SK-N-SH (cell line): ENCODE data around the gene SEMA3F. TPM values are rescaled to one million over a fixed set of nuclear protein-coding genes. Genes with fewer than 3 reads are reported as not detected.

Experiments used
- CTCF ChIA-PET: fragments of 300-600, 350-600 bp; formaldehyde crosslinking; extraction: SDS; loops from one replicate; lab custom pipeline; 2021; lab: Yijun Ruan, JAX
- POLR2A ChIA-PET: fragments of 350-600 bp; sonication (Branson Sonifier 250); formaldehyde crosslinking; extraction: SDS; loops from one replicate; lab custom pipeline; 2020; ENCODE audit warnings: antibody characterized with exemption, inconsistent platforms; lab: Yijun Ruan, JAX
- DNase-seq: peaks from one replicate; pipeline ENCODE4 v3.0.0; 2012
- H2AFZ ChIP-seq: fragments of 200-600 bp; sonication (generic); 2 replicates; pipeline ENCODE4 v1.8.1; 2016; ENCODE audit warnings: antibody characterized with exemption, mild to moderate bottlenecking, low read depth
- H3F3A ChIP-seq: fragments of 200-600 bp; sonication (generic); replicated peaks from 2 replicates; pipeline ENCODE3; 2016; ENCODE audit warnings: antibody characterized with exemption, mild to moderate bottlenecking; ENCODE audit not compliant: insufficient read depth
- H3K27ac ChIP-seq, 2 experiments: fragments of 200-500 bp in 1 of 2; fragments of 200-600 bp in 1 of 2; sonication (Bioruptor generic) in 1 of 2; sonication (generic), shearing (Covaris generic) in 1 of 2; 2 replicates each; pipeline versions ENCODE4 v1.5.1 to v1.6.1; 2014 to 2016; ENCODE audit warnings: low read depth in 2 of 2, inconsistent platforms in 1 of 2, low read length in 1 of 2, mild to moderate bottlenecking in 1 of 2, mixed read lengths in 1 of 2
- H3K27me3 ChIP-seq: fragments of 200-600 bp; sonication (generic), shearing (Covaris generic); 2 replicates; pipeline ENCODE4 v1.6.1; 2016; ENCODE audit warnings: mixed run types; ENCODE audit not compliant: insufficient read depth
- H3K36me3 ChIP-seq, 2 experiments: fragments of 200-500 bp in 1 of 2; fragments of 200-600 bp in 1 of 2; sonication (Bioruptor generic) in 1 of 2; sonication (generic) in 1 of 2; replicated peaks in 1 of 2; 2 replicates each; pipeline versions ENCODE3 to v1.5.1; 2014 to 2016; ENCODE audit warnings: low read length in 1 of 2, mild to moderate bottlenecking in 1 of 2; ENCODE audit not compliant: insufficient read depth in 2 of 2, control insufficient read depth in 1 of 2
- H3K4me1 ChIP-seq, 2 experiments: fragments of 200-500 bp in 1 of 2; fragments of 200-600 bp in 1 of 2; sonication (Bioruptor generic) in 1 of 2; sonication (generic), shearing (Covaris generic) in 1 of 2; 2 replicates each; pipeline versions ENCODE4 v1.5.1 to v1.6.1; 2014 to 2016; ENCODE audit warnings: low read depth in 1 of 2, low read length in 1 of 2, mixed run types in 1 of 2; ENCODE audit not compliant: insufficient read depth in 2 of 2, control insufficient read depth in 1 of 2
- H3K4me2 ChIP-seq: fragments of 200-600 bp; sonication (generic), shearing (Covaris generic); 2 replicates; pipeline ENCODE4 v1.6.1; 2017; ENCODE audit warnings: mixed run types
- H3K4me3 ChIP-seq, 2 experiments: fragments of 200-500 bp in 1 of 2; fragments of 200-600 bp in 1 of 2; sonication (Bioruptor generic) in 1 of 2; sonication (generic), shearing (Covaris generic) in 1 of 2; 2 replicates each; pipeline versions ENCODE4 v1.5.1 to v1.8.1; 2014 to 2016; ENCODE audit warnings: low read depth in 2 of 2, inconsistent platforms in 1 of 2, low read length in 1 of 2, mild to moderate bottlenecking in 1 of 2, mixed read lengths in 1 of 2, moderate library complexity in 1 of 2
- H3K79me2 ChIP-seq: fragments of 200-600 bp; sonication (generic); 2 replicates; pipeline ENCODE4 v1.8.1; 2017; ENCODE audit warnings: mild to moderate bottlenecking; ENCODE audit not compliant: insufficient read depth
- H3K9ac ChIP-seq: fragments of 200-600 bp; sonication (generic); 2 replicates; pipeline ENCODE4 v1.6.1; 2017; ENCODE audit warnings: mixed run types
- H3K9me2 ChIP-seq: fragments of 200-600 bp; sonication (generic); 2 replicates; pipeline ENCODE4 v1.6.1; 2017; ENCODE audit warnings: mixed run types
- H3K9me3 ChIP-seq: fragments of 200-600 bp; sonication (generic); 2 replicates; pipeline ENCODE4 v1.6.1; 2017; ENCODE audit warnings: mixed run types, mild to moderate bottlenecking, moderate library complexity
- H4K20me1 ChIP-seq: fragments of 200-600 bp; sonication (generic); 2 replicates; pipeline ENCODE4 v1.6.1; 2017; ENCODE audit warnings: mild to moderate bottlenecking, mixed run types; ENCODE audit not compliant: insufficient read depth
- CHD2 ChIP-seq: fragments of 150-350 bp; IDR thresholded peaks from 2 replicates; pipeline ENCODE4 v1.6.1; 2018; ENCODE audit warnings: low read length; ENCODE audit not compliant: partially characterized antibody
- ELF1 ChIP-seq: IDR thresholded peaks from 2 replicates; pipeline ENCODE4 v1.4.0; 2012
- EP300 ChIP-seq, 2 experiments: IDR thresholded peaks; 2 replicates each; pipeline versions ENCODE4 v1.4.0 to v1.6.1; 2012; ENCODE audit warnings: borderline replicate concordance in 1 of 2, low read depth in 1 of 2, low read length in 1 of 2
- EZH2phosphoT487 ChIP-seq: fragments of 200-600 bp; sonication (generic); IDR thresholded peaks from 2 replicates; pipeline ENCODE4 v1.6.1; 2017; ENCODE audit warnings: low read depth, mixed run types, mild to moderate bottlenecking, antibody characterized with exemption, moderate library complexity, borderline replicate concordance
- GATA2 ChIP-seq: sonication (generic); formaldehyde crosslinking; IDR thresholded peaks from 2 replicates; pipeline ENCODE4 v1.5.0; 2020; ENCODE audit warnings: mild to moderate bottlenecking, missing genetic modification reagents
- JUND ChIP-seq: IDR thresholded peaks from 2 replicates; pipeline ENCODE4 v1.4.0; 2012
- NFIC ChIP-seq: IDR thresholded peaks from 2 replicates; pipeline ENCODE4 v1.4.0; 2012; ENCODE audit warnings: borderline replicate concordance
- NRF1 ChIP-seq: IDR thresholded peaks from 2 replicates; pipeline ENCODE4 v1.6.1; 2012; ENCODE audit warnings: low read depth, mild to moderate bottlenecking, low read length
- RCOR1 ChIP-seq: fragments of 150-350 bp; IDR thresholded peaks from 2 replicates; pipeline ENCODE4 v1.6.1; 2017; ENCODE audit warnings: antibody characterized with exemption, low read length
- REST ChIP-seq: IDR thresholded peaks from 2 replicates; pipeline ENCODE4 v1.6.1; 2012; ENCODE audit warnings: mild to moderate bottlenecking, low read depth, low read length, moderate library complexity
- ZBTB33 ChIP-seq: IDR thresholded peaks from 2 replicates; pipeline ENCODE4 v1.4.0; 2012; ENCODE audit warnings: low read depth, borderline replicate concordance
- WGBS: methylation state at CpG from one replicate; pipeline ENCODE4 v1.1.6; 2017; ENCODE audit warnings: low lambda C conversion rate; 5-methylcytosine and 5-hydroxymethylcytosine counted together
- polyA plus RNA-seq, 3 experiments: library from polyadenylated mRNA; depleted of rRNA; stranded (reverse); fragments of >200 nt; gene quantifications; 2 replicates each; pipeline ENCODE4 v1.2.3, GENCODE V29; 2012

The SEMA3F gene
- polyA plus RNA-seq, 1 of the 3 experiments (the other 2 are of a cell fraction): 30.4 TPM

DNA sequence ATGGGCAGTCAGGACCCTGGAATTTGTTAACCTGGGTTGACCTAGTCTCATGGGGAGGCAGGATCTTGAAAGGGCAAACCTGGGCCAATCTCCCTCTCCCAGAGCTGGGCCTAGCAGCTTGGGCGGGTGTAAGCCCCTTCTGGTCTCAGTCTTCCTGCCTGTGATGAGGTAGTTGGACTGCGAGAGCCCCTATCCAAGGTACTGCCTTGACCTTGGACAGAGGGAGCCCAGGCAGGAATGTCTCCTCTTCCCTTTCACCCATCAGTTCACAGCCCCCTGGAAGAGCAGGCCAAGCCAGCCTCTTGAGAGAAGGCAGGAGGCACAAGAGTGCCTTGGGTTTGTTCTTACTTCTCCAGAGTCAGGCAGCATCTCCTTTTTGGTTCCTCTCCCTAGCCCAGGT is 24.7 kb upstream of the SEMA3F start:
- CTCF ChIA-PET: interaction anchor here (0.6 to 28.1 kb wide), 6 partner anchors 8 to 129 kb away, joined by 3 to 684 read pairs (median 3); partner anchors contain the start of gene GNAT1

DNA sequence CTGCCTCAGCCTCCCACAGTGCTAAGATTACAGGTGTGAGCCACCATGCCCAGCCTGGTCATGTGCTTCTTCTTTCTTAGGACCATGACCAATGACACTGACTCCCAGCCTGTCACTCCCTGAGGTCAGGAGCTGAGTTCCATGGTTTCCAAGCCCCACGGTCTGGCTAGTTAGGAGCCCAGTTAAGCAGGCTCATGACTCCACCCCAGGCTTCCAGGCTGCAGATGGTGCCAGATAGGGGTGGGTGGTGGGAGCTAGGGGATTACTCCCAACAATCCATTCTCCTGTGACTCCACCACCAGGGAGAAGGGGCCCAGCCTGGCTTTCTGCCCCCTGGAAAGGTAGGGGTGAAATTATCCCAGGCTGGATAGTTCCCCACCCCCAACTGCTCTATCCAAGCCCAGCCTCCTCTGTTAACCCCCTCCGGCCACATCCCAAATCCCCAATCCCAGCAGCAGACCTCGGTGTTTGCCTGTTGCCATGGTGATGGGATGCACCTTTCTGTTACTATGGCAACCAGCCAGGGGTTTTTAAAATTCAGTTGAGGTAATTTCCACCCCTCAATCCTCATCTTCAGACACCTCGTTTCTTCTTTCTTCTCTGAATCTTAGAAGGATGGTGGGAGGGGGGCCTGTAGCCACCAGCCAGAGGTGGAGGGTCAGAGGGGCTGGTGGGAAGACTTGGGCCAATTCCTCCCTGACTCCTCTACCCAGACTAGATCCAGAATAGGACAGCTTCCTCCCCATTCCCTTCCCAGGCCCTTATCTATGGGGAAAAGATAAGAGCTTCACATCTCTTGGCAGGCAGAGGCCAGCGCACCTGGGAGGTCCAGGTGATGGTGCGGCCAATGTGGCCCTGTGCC is 22.5 kb upstream of the SEMA3F start:
- ChIA-PET CTCF (interaction anchor here (0.9 to 28.1 kb wide), 6 partner anchors 10 to 53 kb away, joined by 3 to 684 read pairs (median 4); partner anchors contain the start of gene GNAT1), POLR2A (no interaction called here)

More for the DNA sequence above, 24.7 kb upstream of the SEMA3F start:
- Histone ChIP-seq H3K36me3 (no peaks in the 10 kb centered on the region), H3K9me3 (no peaks in the 10 kb centered on the region), H3K4me3 (no peak overlapping the region), H3K4me1 (peaks cover 4 to 25% of the 10 kb centered on the region in 2 experiments; a peak in 2 of 4 replicates), H3K27me3 (no peaks in the 10 kb centered on the region), H3K4me2 (no peak overlapping the region), H2AFZ (no peak overlapping the region), H3K9ac (no peak overlapping the region), H4K20me1 (no peaks in the 10 kb centered on the region), H3F3A (no peaks in the 10 kb centered on the region), H3K9me2 (no peaks in the 10 kb centered on the region), H3K79me2 (no peaks in the 10 kb centered on the region), H3K27ac (no peak overlapping the region)
- POLR2A ChIA-PET: no interaction called here
- no peak for DNase-seq
- WGBS: no CpG with 5 or more reads among the region's 2 CpGs
- TF ChIP-seq NFIC: no peak
- TF ChIP-seq GATA2: no peak
- no peak for TF ChIP-seq JUND
- TF ChIP-seq REST: peak; percentile 87

More for the DNA sequence above, 22.5 kb upstream of the SEMA3F start:
- Histone ChIP-seq H3K9me2 (no peaks in the 10 kb centered on the region), H3K9me3 (no peaks in the 10 kb centered on the region), H3K36me3 (no peaks in the 10 kb centered on the region), H4K20me1 (no peaks in the 10 kb centered on the region), H3K9ac (no peak overlapping the region), H3K79me2 (no peaks in the 10 kb centered on the region), H3K4me1 (peaks cover 0 to 19% of the 10 kb centered on the region in 2 experiments; a peak in 1 of 4 replicates), H3F3A (no peaks in the 10 kb centered on the region), H3K27ac (no peak overlapping the region), H3K4me2 (no peak overlapping the region), H2AFZ (no peak overlapping the region), H3K27me3 (no peaks in the 10 kb centered on the region), H3K4me3 (no peak overlapping the region)
- peak; percentile 56 for DNase-seq
- WGBS: 64% methylated on average over 6 of the region's 6 CpGs
- TF ChIP-seq NRF1 (no peak), ELF1 (no peak), RCOR1 (no peak), EZH2phosphoT487 (no peak), NFIC (no peak), ZBTB33 (no peak), JUND (no peak), GATA2 (no peak), CHD2 (no peak), EP300 (IDR thresholded peaks at IDR 0.05; ENCODE audit: borderline replicate concordance in 1 of 2, low read depth in 1 of 2, low read length in 1 of 2) (no peak)
